ENCODE data around the gene SLAMF7. TPM values are rescaled to one million over a fixed set of nuclear protein-coding genes. Genes with fewer than 3 reads are reported as not detected.

The SLAMF7 gene
- total and polyA plus RNA-seq, 2 of the 8 experiments (the other 6 are each of a cell fraction or from before 2014, with no cell fraction given): not detected

DNA sequence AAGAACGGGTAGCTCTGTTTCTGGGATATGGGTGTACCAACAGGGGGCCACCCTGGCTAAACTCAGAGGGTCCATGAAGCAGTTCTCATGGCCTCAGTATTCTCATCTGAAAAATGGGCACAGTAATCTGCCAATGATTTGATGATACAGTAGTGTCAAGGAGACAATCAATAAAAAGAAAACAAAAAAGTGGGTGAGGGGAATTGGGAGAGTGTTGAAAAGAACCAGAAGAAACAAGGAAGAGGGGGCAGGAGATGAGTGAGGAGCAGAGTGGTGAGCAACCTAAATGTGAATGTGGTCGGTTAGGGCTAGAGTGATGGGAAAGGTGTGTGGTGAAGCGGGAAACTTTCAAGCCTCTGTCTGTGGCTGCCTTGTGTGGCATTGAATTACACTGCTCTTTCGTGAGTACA lies 2.0 kb downstream of the SLAMF7 start:
- DNase-seq (ENCODE audit: low read depth in 1 of 2, low spot score in 2 of 2): no peak
- no peak overlapping the region for H2BK15ac ChIP-seq (ENCODE audit: low read length)
- POLR2A ChIA-PET (ENCODE audit: partially characterized antibody): no interaction called here
- H4K8ac ChIP-seq (ENCODE audit: extremely low read depth, insufficient read depth, low read length): no peak overlapping the region
- no peak overlapping the region for H3K4me2 ChIP-seq (ENCODE audit: insufficient read depth in 1 of 2, low read depth in 2 of 2, low read length in 2 of 2)
- H3K79me2 ChIP-seq (ENCODE audit: control insufficient read depth in 1 of 2, insufficient read depth in 2 of 2, low read length in 2 of 2): no peaks in the 10 kb centered on the region
- H3K14ac ChIP-seq (ENCODE audit: insufficient read length): no peak overlapping the region
- H4K5ac ChIP-seq (ENCODE audit: insufficient read length, low read depth, low read length): no peak overlapping the region
- no peak for TF ChIP-seq SP1 (IDR thresholded peaks at IDR 0.05; ENCODE audit: low read depth, low read length)
- TF ChIP-seq NANOG (IDR thresholded peaks at IDR 0.05; ENCODE audit: insufficient read depth, low read depth, low read length, poor library complexity, severe bottlenecking): no peak
- TF ChIP-seq KDM1A (IDR thresholded peaks at IDR 0.05; ENCODE audit: borderline replicate concordance, low read length): 0 out of 2 replicates have a peak, but pooled peaks have one; percentile 58
- H4K91ac ChIP-seq (replicated peaks; ENCODE audit: insufficient read length, low read length): no peak overlapping the region
- H3K36me3 ChIP-seq (ENCODE audit: control insufficient read depth in 2 of 4, insufficient read depth in 4 of 4, low read length in 3 of 4): no peaks in the 10 kb centered on the region
- H3K27me3 ChIP-seq (replicated peaks in 1 of 4; ENCODE audit: control insufficient read depth in 3 of 4, extremely low read depth in 1 of 4, insufficient read depth in 3 of 4, low read length in 3 of 4): no peaks in the 10 kb centered on the region
- H3K23me2 ChIP-seq (ENCODE audit: low read depth, low read length): no peaks in the 10 kb centered on the region
- no peak for FAIRE-seq
- H3K9me3 ChIP-seq (ENCODE audit: insufficient read depth in 2 of 2, low read depth in 1 of 2, low read length in 1 of 2): no peaks in the 10 kb centered on the region
- H2BK20ac ChIP-seq (ENCODE audit: low read length): no peak overlapping the region
- no peak overlapping the region for H3K9ac ChIP-seq (replicated peaks in 1 of 4; ENCODE audit: extremely low read depth in 1 of 4, low read depth in 3 of 4, low read length in 3 of 4)
- H3K4me3 ChIP-seq (ENCODE audit: extremely low read depth in 1 of 4, insufficient read depth in 2 of 4, low read depth in 3 of 4, low read length in 4 of 4): no peak overlapping the region
- no peak overlapping the region for H3K56ac ChIP-seq (replicated peaks; ENCODE audit: insufficient read length, low read depth, low read length)
- H3K79me1 ChIP-seq (ENCODE audit: low read depth, low read length): no peaks in the 10 kb centered on the region
- no peak overlapping the region for H3K4ac ChIP-seq (replicated peaks; ENCODE audit: insufficient read length, low read depth, low read length)
- no peak overlapping the region for H2AFZ ChIP-seq (ENCODE audit: low read length)
- CTCF ChIA-PET (ENCODE audit: partially characterized antibody): interaction anchor here (0.7 to 2.7 kb wide), 13 partner anchors 7 to 213 kb away, joined by 3 to 13 read pairs (median 4); no protein-coding TSS in a partner anchor
- H3K4me1 ChIP-seq (replicated peaks in 1 of 4; ENCODE audit: control insufficient read depth in 3 of 4, insufficient read depth in 4 of 4, low read length in 3 of 4): no peaks in the 10 kb centered on the region
- H3K18ac ChIP-seq (ENCODE audit: extremely low read depth, low read length): no peak overlapping the region
- no peak overlapping the region for H2AK5ac ChIP-seq (ENCODE audit: low read depth, low read length)
- no peak overlapping the region for H2BK120ac ChIP-seq (replicated peaks; ENCODE audit: low read depth, low read length)
- H2BK5ac ChIP-seq (ENCODE audit: low read depth, low read length): no peak overlapping the region
- no peak overlapping the region for H3K23ac ChIP-seq (ENCODE audit: insufficient read length)
- no peak overlapping the region for H2BK12ac ChIP-seq (ENCODE audit: low read depth, low read length)
- H3K27ac ChIP-seq (ENCODE audit: low read depth, low read length): no peak overlapping the region
- no peaks in the 10 kb centered on the region for H4K20me1 ChIP-seq (replicated peaks in 1 of 2; ENCODE audit: control insufficient read depth in 1 of 2, insufficient read depth in 2 of 2, low read length in 2 of 2)
- WGBS, 2 experiments (ENCODE audit: extremely low coverage in 1 of 2, insufficient coverage in 1 of 2, insufficient read length in 1 of 2, insufficient replicate concordance in 2 of 2, low coverage in 1 of 2, low lambda C conversion rate in 2 of 2, missing lambda C conversion rate in 1 of 2): 85% methylated on average over 4 of the region's 4 CpGs; no CpG with 5 or more reads in 1 of the 2 experiments

Data from H1 (cell line).